NAMALWA (cell line): ENCODE data around the gene GPR137C.

Experiments
- DNase-seq: peaks from one replicate; pipeline ENCODE4 v3.0.0-alpha.2; 2015; ENCODE audit warnings: low spot score

GPR137C gene

DNA sequence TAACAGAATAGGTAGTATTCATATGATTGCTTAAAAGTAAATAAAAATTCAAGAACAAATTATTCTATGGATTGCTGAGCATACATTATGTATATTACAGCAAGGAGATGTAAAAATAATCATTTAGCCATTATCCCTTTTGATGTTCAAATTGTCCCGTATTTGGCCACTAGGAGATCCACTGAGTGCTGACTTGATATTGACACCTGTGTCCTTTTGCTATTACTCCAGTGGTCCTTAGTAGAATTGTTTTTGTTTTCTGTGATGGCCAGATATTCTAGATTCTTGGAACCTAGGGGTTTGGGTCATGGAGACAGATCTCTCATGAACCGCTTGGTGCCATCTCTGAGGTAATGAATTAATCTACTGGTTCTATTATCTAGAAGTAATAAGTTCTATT lies 126.0 kb downstream of the GPR137C start:
- peak; percentile 47 for DNase-seq

DNA sequence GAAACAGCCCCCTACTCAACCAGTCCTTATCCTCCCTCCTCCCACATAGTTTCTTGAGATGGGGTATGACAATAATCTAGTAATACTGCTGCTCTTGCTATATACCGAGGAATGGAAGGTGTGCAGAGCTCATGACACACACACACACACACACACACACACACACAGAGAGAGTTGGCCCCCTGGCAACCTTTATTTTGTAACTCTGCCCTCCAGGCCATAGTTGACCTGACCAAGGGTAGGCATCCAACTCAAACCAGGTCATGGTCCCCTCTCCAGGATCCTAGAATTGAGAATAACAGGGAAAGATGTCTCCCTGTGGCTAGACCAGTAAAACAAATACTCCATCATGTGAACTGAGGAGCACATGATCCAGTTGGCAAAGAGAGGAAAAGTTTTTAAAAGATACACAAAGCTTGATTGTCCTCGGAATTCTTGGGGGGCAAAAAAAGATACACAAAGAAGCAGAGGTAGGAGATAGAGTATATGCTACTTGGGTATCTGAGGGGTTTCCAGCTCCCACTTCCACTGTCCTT lies 131.4 kb downstream of the GPR137C start:
- DNase-seq = no peak

DNA sequence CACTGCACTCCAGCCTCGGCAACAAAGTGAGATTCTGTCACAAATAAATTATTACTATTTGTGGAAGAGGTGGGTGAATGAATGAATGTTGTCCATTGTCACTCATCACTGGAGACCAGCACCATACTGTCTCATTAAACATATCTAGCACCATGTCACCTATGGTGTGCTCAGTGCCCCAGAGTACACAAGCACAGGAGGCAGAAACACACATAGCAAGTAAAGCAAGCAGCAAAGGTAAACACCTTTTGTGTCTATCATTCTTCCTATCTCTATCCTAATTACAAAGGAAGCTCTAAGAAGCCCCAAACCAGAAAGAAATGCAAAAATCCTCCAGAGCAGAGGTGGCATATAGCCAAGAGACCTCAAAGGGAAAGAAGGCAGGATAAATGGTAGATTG lies 133.5 kb downstream of the GPR137C start:
- DNase-seq = no peak
